Fibroblast of pulmonary artery (primary cell): Measurements from ENCODE around the gene NRG2.

Experiments
- DNase-seq: peaks from one replicate; pipeline ENCODE4 v3.0.0-alpha.2; 2010; ENCODE audit warnings: low read depth
- H3K4me3 ChIP-seq: replicated peaks from 2 replicates; pipeline ENCODE4 v1.5.1; 2011; ENCODE audit warnings: low read depth, mild to moderate bottlenecking, control low read depth, low read length, moderate library complexity
- CTCF ChIP-seq: IDR thresholded peaks from 2 replicates; pipeline ENCODE4 v1.5.1; 2011; ENCODE audit warnings: mild to moderate bottlenecking, control low read depth, low read length, inconsistent platforms; ENCODE audit errors: missing control alignments

The NRG2 gene

GRCh38 chr5:139985733-139986132 is 57.4 kb downstream of the NRG2 start:
- no peak for TF ChIP-seq CTCF
- peak; percentile 21 for DNase-seq
- no peak overlapping the region for H3K4me3 ChIP-seq

GRCh38 chr5:139985290-139985689 is 57.8 kb downstream of the NRG2 start:
- H3K4me3 ChIP-seq, result no peak overlapping the region
- DNase-seq, result no peak

GRCh38 chr5:139984816-139985215 is 58.3 kb downstream of the NRG2 start:
- DNase-seq, result no peak
- no peak overlapping the region for H3K4me3 ChIP-seq
- no peak for TF ChIP-seq CTCF

More at GRCh38 chr5:139985290-139985689, 57.8 kb downstream of the NRG2 start:
- TF ChIP-seq CTCF, result no peak

GRCh38 chr5:139982975-139983240 is 60.2 kb downstream of the NRG2 start:
- no peak overlapping the region for H3K4me3 ChIP-seq
- DNase-seq, result no peak
- no peak for TF ChIP-seq CTCF

GRCh38 chr5:139982157-139982974 is 60.7 kb downstream of the NRG2 start:
- peak; percentile 25 for DNase-seq
- no peak for TF ChIP-seq CTCF
- H3K4me3 ChIP-seq, result no peak overlapping the region

- no peak overlapping the region for H3K4me3 ChIP-seq
- TF ChIP-seq CTCF, result no peak
- no peak for DNase-seq
Observed at GRCh38 chr5:139980765-139981164, 62.3 kb downstream of the NRG2 start.

- TF ChIP-seq CTCF, result no peak
- no peak overlapping the region for H3K4me3 ChIP-seq
- DNase-seq, result no peak
Observed at GRCh38 chr5:139979943-139980342, 63.2 kb downstream of the NRG2 start.
